ENCODE data around the gene PFDN6. TPM values are rescaled to one million over a fixed set of nuclear protein-coding genes. Genes with fewer than 3 reads are reported as not detected.
A peak's percentile ranks its signal among the peaks of the same experiment; 100 is the strongest.

The PFDN6 gene
- total and polyA plus RNA-seq, 2 experiments from 2014 or later, result 56.1 to 62.2 TPM

GRCh38 chr6:33304216-33304615 is 14.8 kb downstream of the PFDN6 start:
- Histone ChIP-seq H3K36me3 (ENCODE audit: insufficient read depth) (no peaks in the 10 kb centered on the region), H3K4me2 (no peak overlapping the region), H3K79me2 (replicated peaks; ENCODE audit: insufficient read depth) (peaks cover 28% of the 10 kb centered on the region), H3K9me2 (ENCODE audit: insufficient read depth) (no peaks in the 10 kb centered on the region), H2AFZ (no peak overlapping the region), H3K27ac (ENCODE audit: low read depth) (no peak overlapping the region), H3K27me3 (ENCODE audit: insufficient read depth) (no peaks in the 10 kb centered on the region), H4K20me1 (replicated peaks; ENCODE audit: insufficient read depth) (peaks cover 22% of the 10 kb centered on the region), H3K4me3 (no peak overlapping the region), H3K4me1 (ENCODE audit: insufficient read depth) (no peaks in the 10 kb centered on the region), H3F3A (replicated peaks; ENCODE audit: low read depth) (peaks cover 7% of the 10 kb centered on the region; the same call in 1 of the 2 replicates)
- Mint-ChIP-seq H3K4me1 (peaks cover 9% of the 10 kb centered on the region; the same call in 2 of the 3 replicates), H3K27ac (no peak overlapping the region), H3K36me3 (ENCODE audit: low read depth) (peaks cover 7% of the 10 kb centered on the region), H3K27me3 (ENCODE audit: insufficient read depth, low read depth, poor library complexity) (peaks cover 18% of the 10 kb centered on the region), H3K9me3 (no peaks in the 10 kb centered on the region), H3K4me3 (no peak overlapping the region)
- no peak for ATAC-seq
- DNase-seq (ENCODE audit: low spot score), result no peak
- TF ChIP-seq ZNF462 (CRISPR knock-in tag; IDR thresholded peaks at IDR 0.05), result no peak
- TF ChIP-seq STAT1 (IDR thresholded peaks at IDR 0.05; ENCODE audit: unreplicated experiment), result no peak

GRCh38 chr6:33305052-33305451 is 15.7 kb downstream of the PFDN6 start:
- H3K27ac Mint-ChIP-seq, result no peak overlapping the region

More at GRCh38 chr6:33305052-33305451, 15.7 kb downstream of the PFDN6 start:
- no peak for ATAC-seq
- Histone ChIP-seq H3K4me2 (no peak overlapping the region), H3K79me2 (replicated peaks; ENCODE audit: insufficient read depth) (peaks cover 28% of the 10 kb centered on the region), H3K27me3 (ENCODE audit: insufficient read depth) (no peaks in the 10 kb centered on the region), H3K4me1 (ENCODE audit: insufficient read depth) (no peaks in the 10 kb centered on the region), H3K4me3 (no peak overlapping the region), H2AFZ (no peak overlapping the region), H3K36me3 (ENCODE audit: insufficient read depth) (no peaks in the 10 kb centered on the region), H4K20me1 (replicated peaks; ENCODE audit: insufficient read depth) (peaks cover 20% of the 10 kb centered on the region), H3K27ac (ENCODE audit: low read depth) (no peak overlapping the region), H3F3A (replicated peaks; ENCODE audit: low read depth) (0 out of 2 replicates have a peak, but pooled peaks cover under 1% of the 10 kb centered on the region), H3K9me2 (ENCODE audit: insufficient read depth) (no peaks in the 10 kb centered on the region)
- Mint-ChIP-seq H3K4me3 (no peak overlapping the region), H3K36me3 (ENCODE audit: low read depth) (peaks cover 6% of the 10 kb centered on the region), H3K27me3 (ENCODE audit: insufficient read depth, low read depth, poor library complexity) (peaks cover 14% of the 10 kb centered on the region), H3K9me3 (no peaks in the 10 kb centered on the region), H3K4me1 (peaks cover 6% of the 10 kb centered on the region; the same call in 2 of the 3 replicates)
- DNase-seq (ENCODE audit: low spot score), result no peak
- no peak for TF ChIP-seq NANOG (IDR thresholded peaks at IDR 0.05; ENCODE audit: borderline replicate concordance)
- 0 out of 2 replicates have a peak, but pooled peaks have one; percentile 22 for TF ChIP-seq POLR2AphosphoS5 (IDR thresholded peaks at IDR 0.05; ENCODE audit: low read depth)
